ENCODE data around the gene TMEM106B.
"Not testable (repeated sequence)": the region's sequence is repeated elsewhere in the genome, so short reads cannot be mapped to it uniquely, and the experiment has no call there.

TMEM106B gene

DNA sequence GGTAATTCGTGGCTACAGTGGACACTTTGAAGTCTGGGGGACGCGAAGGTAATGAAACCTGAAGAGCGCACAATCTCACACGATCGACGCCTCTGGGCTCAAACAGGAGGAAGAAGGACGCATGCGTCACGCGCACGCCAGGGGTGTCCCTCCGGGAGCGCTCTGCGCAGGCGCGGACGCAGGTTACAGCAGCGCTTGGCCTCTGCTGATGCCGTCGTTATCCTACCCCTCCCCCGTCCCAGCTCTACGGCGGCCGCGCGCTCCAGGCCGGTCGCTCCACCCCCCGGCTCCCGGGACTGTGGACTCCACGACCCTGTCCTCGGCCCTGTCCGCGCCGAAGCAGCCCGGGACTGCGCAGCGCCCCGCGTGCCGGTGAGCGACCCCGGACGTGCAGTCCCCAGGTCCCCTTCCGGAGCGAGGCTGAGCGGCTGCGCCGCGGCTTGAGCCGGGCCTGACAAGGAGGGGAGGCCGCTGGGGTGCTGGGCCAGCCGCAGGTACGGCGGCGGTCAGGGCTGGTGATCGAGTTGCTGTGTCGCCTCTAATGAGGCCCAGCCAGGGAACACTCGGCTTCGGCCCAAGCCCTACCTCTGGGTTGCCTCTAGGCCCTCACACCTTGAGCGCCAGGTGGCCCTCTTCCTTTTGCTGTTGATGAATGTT lies at the start of gene TMEM106B:
TMEM106B (plus strand) TSS at position 241 of the 657 bp plus-strand sequence. CDS start 3,517 bp downstream, outside the sequence.
- DNase-seq (ENCODE audit: low spot score) = peak; percentile 94

DNA sequence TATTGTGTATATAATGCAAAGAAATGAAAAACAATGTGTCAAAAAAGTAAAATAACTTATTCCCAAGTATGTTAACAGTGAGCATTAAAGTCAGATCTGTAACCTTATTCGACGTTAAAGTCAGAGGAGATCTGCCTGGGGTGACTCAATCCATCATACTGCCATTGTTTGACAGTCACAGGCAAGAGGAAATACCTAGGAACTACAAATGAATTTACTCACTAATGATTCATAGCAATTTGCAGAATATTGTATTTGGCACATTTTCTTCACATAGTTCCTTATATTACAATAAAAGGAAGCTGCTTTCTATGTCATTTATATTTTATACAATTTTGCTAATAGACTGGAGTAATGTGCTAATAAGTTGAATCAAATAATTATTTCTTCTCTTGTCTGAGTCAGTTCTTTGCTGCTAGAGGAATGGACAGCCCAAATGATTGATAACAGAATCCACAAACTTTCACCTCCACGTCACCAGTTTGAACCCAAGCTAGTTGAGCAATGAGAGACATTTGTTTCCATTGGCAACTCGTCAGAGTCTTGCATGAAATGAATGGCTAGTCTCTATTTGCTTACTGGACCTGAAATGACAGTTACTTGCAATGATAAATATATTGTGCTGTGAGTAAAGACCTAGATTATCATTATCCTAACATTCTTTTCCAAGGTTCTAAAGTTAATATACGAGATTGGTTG lies 48.5 kb upstream of the TMEM106B start:
- DNase-seq (ENCODE audit: low spot score) = no peak

DNA sequence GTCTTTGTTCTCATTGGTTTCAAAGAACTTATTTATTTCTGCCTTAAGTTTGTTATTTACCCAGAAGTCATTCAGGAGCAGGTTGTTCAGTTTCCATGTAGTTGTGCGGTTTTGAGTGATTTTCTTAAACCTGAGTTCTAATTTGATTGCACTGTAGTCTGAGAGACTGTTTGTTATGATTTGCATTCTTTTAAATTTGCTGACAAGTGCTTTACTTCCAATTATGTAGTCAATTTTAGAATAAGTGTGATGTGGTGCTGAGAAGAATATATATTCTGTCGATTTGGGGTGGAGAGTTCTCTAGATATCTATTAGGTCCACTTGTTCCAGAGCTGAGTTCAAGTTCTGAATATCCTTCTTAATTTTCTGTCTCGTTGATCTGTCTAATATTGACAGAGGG lies 43.0 kb upstream of the TMEM106B start:
- not testable (repeated sequence) for DNase-seq (ENCODE audit: low spot score)

DNA sequence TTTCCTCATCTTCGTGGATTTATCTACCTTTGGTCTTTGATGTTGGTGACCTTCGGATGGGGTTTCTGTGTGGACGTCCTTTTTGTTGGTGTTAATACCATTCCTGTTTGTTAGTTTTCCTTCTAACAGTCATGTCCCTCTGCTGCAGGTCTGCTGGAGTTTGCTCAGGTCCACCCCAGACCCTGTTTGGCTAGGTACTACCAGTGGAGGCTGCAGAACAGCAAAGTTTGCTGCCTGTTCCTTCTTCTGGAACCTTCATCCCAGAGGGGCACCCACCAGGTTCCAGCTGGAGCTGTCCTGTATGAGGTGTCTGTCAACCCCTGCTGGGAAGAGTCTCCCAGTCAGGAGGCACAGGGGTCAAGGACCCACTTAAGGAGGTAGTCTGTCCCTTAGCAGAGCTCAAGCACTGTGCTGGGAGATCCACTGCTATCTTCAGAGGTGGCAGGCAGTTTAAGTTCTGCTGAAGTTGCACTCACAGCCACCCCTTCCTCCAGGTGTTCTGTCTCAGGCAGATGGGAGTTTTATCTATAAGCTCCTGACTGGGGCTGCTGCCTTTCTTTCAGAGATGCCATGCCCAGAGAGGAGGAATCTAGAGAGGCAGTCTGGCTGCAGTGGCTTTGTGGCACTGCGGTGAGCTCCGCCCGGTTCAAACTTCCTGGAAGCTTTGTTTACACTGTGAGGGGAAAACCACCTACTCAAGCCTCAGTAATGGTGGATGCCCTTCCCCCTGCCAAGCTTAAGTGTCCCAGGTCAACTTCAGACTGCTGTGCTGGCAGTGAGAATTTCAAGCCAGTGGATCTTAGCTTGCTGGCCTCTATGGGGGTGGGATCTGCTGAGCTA lies 40.9 kb upstream of the TMEM106B start:
- DNase-seq (ENCODE audit: low spot score) = not testable (repeated sequence)

DNA sequence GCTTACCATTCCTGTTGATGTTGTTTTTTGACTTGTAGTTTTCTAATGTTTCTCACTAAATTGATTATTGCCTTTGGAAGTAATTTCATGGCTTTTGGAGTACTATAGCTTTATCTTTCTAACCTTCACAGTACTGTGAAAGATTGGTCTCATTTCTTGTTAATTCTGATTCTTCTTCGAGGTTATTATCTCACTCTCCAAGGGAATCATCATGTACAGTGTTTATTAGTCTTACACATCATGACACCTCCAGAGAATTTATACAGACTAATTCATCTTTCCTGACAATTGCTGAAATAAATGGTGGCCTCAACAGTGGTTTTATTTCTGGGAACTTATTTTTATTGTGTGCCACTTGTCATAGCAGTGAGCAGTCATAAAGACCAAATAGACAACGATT lies 37.4 kb upstream of the TMEM106B start:
- no peak for DNase-seq (ENCODE audit: low spot score)

DNA sequence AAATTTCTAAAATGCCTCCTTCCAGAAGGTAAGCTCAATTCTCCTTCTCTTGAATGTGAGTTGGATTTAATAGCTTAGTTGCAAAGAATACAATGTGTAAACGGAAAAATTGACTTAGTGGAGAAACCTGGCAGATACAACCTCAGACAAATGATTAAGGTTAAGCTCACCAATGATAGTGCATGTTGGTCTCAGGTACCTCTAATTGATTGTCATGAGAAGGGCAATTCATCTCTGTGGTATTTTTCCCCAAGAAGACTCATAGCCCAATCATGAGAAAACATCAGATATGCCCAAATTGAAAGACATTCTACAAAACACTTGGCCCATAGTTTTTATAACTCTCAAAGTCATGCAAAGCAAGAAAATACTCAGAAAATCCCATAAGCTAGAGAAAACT lies 36.2 kb upstream of the TMEM106B start:
- no peak for DNase-seq (ENCODE audit: low spot score)

DNA sequence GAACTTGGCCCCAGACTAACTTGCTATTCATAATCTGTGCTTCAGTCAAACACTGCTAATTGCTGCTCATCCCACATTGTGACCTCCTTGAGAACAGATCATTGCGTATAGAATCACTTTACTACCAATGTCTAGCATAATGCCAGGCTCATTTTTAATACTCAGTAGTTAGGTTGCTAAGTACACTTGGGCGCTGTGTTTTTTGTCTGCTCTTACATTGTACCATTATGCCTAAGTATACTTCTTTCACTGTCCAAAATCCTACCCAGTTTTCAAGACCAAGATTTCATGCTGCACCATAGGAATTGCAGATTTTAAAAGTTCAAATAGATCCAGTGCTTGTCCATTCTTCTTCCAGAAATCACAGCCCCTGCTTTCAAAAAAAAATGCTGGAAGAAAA lies 32.8 kb upstream of the TMEM106B start:
- DNase-seq (ENCODE audit: low spot score) = no peak

DNA sequence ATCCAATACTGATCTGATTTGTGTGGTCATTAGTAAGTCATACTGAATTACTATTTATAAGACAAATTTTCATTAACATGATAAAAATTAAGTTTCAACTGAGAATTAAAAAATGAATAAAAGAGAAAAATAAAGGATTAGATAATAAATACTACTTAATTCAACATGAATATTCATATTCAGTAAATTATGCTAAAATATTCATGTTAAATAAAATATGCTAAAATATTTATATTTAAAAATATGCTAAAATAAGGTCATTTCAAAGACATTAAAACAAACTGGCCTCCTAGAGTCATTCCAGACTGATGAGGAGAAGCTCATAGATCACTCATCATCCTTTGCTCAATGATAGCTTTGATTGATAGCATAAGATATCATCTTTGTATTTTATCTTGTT lies 16.7 kb upstream of the TMEM106B start:
- DNase-seq (ENCODE audit: low spot score) = no peak

DNA sequence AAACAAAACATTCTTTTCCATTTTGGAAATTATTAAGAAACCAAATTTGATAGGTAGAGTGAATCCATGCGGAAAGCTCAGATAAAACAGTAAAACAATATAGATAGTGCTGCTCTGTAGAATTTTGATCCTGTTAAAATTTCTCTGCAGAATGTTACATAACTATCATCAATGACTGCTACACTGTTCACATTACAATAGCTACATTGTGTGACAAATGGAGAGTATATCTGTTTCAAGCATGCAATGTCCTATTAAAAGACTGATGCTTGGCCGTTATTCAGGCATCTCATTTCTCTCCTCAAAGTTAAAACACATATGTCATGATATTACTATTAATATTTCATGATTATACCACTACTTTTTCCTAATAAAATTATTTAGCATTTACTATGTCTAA lies 14.7 kb upstream of the TMEM106B start:
- DNase-seq (ENCODE audit: low spot score) = no peak

DNA sequence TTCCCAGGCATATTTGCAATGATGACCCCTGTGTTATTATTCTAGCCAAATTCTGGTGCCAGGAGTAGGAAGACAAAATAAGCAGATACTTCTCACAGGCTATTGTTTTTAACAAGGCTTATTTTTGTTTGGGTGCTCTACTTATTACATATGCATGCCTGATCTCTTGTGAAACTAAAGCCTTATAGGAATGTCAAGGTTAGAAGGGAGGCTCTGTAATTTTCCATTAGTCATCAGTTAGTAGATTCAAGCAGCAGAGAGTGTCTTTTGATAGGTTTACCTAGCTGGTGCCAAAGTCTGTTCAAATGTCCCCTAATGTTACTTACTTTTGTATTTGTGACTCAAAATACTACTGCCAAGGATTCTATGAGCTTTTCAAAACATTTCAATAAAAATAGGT lies 11.7 kb upstream of the TMEM106B start:
- no peak for DNase-seq (ENCODE audit: low spot score)

DNA sequence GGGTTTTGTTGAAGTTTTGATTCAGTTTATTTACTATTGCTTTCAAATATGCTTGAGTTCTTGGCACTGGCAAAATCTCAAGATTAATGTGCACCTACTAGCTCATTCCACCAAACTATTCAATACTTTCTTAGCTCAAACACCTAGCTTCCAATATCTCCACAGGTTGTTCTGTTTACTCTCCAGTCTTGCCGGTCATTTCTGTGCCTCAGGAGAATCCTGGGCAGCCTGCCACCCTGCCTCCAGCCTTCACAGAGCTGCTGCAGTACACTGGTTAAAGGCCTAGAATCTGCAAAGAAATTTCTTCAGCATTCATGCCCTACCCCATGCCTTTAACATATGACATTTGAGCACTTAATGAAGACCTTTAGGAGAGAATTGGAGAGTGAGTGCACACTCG lies 4.0 kb upstream of the TMEM106B start:
- DNase-seq (ENCODE audit: low spot score) = peak; percentile 3

DNA sequence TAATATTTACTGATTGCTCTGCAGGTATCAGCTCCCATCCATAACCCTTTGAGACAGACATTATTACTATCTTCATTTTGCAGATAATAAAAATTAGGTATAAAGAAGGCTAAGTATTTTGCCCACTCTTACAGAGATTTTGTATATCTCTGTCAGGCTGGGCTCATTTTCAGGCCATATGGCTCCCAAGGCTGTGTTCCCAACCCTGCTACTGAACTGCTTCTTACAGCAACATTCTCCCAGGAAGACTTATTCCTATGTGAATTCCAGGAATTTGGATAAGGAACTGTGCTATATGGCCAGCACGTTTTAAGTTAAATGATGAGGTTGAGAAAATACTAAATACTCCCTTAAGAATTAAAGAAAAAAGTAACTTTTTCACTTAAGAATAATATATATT lies 1.9 kb upstream of the TMEM106B start:
- no peak for DNase-seq (ENCODE audit: low spot score)

DNA sequence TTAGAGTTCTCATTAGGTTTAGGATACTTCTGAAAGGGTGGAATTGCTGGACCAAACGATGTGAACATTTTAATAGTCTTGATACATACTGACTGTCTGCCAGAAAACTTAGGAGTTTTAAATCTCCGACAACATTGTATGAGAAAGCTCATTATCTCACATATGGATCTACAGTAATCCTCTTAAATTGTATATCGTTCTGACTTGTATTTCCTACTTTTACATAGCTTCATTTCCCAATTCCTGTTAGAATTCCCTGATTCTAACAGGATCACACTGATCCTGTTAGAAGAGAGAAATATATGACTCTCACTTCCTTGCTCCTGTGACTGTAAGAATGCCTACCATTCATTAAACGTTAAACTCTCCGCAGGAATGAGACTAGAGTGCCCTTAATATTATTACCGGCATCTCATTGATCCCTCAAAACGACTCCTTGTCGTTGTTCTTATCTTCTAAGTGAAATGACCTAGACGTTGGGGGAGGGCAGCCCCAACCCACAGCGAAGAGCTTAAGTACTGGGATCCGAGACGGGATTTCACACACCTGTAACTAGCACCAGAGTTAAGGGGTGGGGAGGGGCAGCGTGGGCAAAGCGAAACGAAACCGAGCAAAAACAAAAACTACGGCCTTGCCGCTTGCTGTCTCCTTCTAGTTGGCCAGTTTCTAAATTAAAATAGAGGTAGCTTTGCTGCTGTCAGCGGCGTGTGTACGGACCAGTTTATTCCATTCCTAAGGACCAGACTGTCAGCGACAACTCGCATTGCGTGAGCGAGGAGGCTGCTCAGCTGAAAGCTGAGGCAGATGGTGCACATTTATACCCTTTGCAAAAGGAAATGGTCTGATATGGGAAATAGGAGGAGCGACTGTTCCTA lies 678 bp upstream of the TMEM106B start:
- no peak for DNase-seq (ENCODE audit: low spot score)

DNA sequence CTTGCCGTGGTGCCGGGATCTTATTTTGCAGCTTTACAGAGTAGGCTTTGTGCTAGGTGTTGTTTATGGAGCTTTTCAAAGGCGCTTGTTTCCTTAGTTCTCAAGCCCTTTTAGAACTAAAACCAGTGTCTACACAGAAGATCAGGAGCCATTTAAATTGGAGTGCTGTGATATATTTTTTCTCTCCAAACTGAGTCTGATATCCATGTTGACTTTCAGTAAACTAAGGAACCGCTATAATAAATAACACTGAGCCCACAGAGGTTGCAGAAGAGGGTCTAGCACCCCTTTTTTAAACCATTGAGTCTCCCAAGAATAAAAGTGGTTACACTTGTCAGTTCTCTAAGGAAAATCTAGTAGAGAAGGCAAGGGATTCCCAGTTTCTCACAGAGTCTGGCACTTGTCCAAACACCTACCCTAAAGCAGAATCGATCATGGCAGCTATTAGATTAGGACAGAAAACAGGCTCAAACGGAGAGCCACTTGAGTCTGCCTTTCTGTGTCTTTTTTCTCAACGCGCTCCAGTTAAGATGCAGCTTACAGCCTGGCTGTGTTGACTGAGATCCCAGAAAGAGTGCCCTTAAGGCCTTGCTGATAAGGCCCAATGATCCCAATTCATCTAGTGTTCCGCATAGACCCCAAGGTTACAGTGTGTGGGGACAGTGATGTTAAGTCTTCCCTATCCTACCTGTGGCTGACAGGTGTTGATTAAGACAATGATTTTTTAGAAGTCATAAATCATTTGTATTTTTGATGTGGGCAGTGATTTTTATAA lies 804 bp downstream of the TMEM106B start:
- peak; percentile 43 for DNase-seq (ENCODE audit: low spot score)

DNA sequence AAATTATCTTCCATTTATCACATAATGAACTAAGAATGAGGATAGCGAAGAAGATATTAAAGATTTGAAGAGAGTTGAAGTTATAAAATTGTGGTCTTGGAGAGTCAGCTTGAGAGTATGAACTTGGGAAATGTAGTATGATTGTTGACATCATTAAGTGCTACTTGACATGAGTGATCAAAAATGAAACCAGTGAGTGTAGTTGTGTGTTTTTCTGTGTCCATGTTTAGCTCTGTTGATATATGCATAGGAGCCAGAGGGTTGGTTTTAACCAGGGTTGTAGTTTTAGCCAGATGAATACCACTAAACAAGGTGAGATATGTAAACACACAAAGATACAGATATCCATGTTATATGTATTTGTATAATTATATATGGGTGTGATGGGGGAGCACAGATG lies 6.2 kb downstream of the TMEM106B start:
- no peak for DNase-seq (ENCODE audit: low spot score)

DNA sequence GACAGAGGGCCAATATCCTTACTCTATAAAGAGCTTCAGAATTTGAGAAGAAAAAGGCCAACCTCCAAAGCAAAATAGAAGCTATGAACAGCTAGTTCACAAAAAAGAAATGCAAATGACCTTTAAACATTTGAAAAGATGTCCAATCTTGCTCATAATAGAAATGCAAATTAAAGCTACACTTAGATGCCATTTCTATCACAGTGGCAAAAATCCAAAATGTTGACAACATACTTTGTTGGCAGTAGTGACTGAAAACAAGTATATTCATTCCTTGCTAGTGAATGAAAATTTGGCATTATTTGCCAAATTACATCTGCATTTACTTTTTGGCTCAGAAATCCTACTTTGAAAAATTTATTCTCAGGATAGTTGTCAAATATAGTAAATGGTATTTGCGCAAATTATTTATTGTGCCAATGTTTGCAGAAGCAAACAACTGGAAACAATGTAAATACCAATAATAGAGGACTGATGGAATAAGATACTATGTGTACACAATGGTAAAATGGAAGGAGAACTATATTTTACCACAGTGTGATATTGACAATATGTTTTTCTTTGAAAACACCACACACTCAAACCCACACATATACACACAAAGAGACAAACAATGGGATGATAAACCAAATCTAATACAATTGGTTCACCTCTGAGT lies 9.4 kb downstream of the TMEM106B start:
- DNase-seq (ENCODE audit: low spot score) = no peak

DNA sequence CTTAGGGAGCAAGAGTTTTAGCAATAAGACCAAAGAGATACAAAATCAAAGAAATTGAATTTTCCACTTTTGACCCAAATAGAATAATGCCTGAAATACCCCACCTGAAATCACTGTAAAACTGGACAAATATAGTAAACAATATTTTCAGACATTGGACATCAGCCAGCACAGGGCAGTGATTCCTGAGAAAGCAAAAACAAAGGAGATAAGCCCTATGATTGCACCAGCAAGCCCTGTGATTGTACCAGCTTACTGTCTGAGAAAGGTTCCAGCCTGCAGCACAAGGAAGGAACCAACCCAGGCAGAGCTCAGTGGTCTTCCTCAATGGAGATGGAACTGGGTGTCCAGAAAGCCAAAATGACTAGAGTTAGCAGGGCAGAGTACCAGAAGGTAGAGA lies 10.3 kb downstream of the TMEM106B start:
- DNase-seq (ENCODE audit: low spot score) = no peak

DNA sequence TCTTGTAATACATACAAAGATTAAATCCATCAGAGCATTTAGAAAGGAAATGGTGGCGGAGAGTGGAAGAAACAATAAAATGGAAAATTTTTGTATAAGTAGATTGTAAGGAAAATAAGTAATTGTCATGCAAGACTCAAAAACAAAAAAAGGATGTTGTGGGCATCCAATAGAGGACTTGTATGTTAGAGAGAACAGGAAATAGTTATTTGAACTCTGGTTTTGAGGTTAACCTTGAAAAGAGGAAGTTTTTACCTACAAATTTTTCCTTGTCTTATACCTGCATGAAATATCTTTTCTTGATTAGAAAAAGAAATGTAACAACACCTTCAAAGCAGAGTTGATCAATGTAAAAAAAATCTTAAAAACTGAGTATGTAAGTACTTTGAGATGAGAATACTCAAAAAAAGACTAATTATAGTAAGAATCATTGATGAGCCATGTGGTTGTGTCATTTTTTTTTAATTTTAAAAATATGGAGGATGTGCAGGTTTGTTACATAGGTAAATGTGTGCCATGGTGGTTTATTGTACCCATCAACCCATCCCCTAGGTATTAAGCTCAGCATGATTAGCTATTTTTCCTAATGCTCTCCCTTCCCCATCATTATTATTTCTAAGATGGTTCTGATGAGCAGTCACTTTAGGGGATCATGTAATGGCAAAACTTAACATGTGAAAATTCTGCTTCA lies 11.9 kb downstream of the TMEM106B start:
- DNase-seq (ENCODE audit: low spot score) = no peak

DNA sequence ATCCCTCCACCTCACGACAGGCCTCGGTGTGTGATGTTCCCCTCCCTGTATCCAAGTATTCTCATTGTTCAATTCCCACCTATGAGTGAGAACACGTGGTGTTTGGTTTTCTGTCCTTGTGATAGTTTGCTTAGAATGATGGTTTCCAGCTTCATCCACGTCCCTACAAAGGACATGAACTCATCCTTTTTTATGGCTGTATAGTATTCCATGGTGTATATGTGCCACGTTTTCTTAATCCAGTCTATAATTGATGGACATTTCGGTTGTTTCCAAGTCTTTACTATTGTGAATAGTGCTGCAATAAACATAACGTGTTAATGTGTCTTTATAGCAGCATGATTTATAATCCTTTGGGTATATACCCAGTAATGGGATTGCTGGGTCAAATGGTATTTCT lies 13.9 kb downstream of the TMEM106B start:
- not testable (repeated sequence) for DNase-seq (ENCODE audit: low spot score)

DNA sequence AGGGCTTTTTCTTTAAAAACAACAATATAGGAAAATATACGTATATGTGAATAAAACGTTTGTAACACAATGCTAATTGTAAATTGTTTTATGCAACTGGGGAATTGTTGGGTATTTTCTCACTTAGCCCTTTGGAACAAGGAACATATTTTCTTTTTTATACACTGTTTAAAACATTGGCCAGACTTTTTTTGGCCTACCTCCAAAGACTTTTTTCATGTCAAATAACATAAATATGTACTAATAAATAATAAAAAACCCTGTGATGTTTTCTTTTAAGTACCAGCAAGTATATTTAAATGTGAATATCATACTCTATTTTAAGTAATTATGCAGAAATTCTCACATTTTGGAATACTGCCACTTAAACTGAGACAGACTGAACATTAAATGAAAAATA lies 15.7 kb downstream of the TMEM106B start:
- DNase-seq (ENCODE audit: low spot score) = no peak

Measured in cerebellar cortex (tissue), 1 donor.